ENCODE measurements around the gene TPRX2. TPM values are rescaled to one million over a fixed set of nuclear protein-coding genes. Genes with fewer than 3 reads are reported as not detected.

The TPRX2 gene
- total RNA-seq, 1 experiment from 2014 or later = not detected

DNA sequence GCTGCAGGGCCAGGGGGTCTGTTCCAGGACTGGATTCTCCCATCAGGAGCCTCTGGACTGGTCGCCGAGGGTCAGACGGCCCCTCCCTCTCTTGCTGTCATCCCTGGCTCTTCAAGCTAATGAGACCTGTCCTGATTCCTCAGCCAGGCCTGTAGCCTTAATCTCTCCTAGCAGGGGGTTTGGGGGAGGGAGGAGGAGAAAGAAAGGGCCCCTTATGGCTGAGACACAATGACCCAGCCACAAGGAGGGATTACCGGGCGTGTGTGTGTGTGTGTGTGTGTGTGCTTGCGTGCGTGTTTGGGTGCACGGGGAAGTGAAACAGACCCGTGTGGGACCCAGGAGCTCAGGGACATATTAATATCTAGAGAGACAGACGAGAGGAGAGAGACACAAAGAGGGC is 39.2 kb upstream of the TPRX2 start:
- no TSS peak for BruUV-seq (replicated peaks)
- intact Hi-C loops (cut with micrococcal nuclease) = no loop called here
- H3K9me2 ChIP-seq (replicated peaks; ENCODE audit: low read length) = no peaks in the 10 kb centered on the region
- TF ChIP-seq EZH2 (IDR thresholded peaks at IDR 0.05; ENCODE audit: low read length, unreplicated experiment) (no peak), EZH2phosphoT487 (IDR thresholded peaks at IDR 0.05; ENCODE audit: borderline replicate concordance, low read length) (no peak), CTCF (conservative IDR thresholded peaks at IDR 0.05; ENCODE audit: low read depth, low read length) (no peak)
- no peak overlapping the region for H2AFZ ChIP-seq (ENCODE audit: low read length)
- ATAC-seq = no peak
- H3K4me3 ChIP-seq (ENCODE audit: low read length) = no peak overlapping the region
- no peak overlapping the region for H3K9ac ChIP-seq (ENCODE audit: low read length)
- no peaks in the 10 kb centered on the region for H3K79me2 ChIP-seq (ENCODE audit: low read length)
- no peaks in the 10 kb centered on the region for H3K4me1 ChIP-seq (ENCODE audit: insufficient read depth, low read length)
- ChIA-PET POLR2A (ENCODE audit: unreplicated experiment) (no interaction called here), CTCF (no interaction called here)
- H4K20me1 ChIP-seq (ENCODE audit: low read length) = no peaks in the 10 kb centered on the region
- no peaks in the 10 kb centered on the region for H3K36me3 ChIP-seq (ENCODE audit: low read depth, low read length)
- H3K4me2 ChIP-seq (ENCODE audit: low read length) = no peak overlapping the region
- no peaks in the 10 kb centered on the region for H3K9me3 ChIP-seq (ENCODE audit: low read length)
- no peak for DNase-seq
- peaks cover 7% of the 10 kb centered on the region; the same call in 1 of the 2 replicates for H3K27me3 ChIP-seq (ENCODE audit: low read length)
- H3K27ac ChIP-seq (ENCODE audit: low read length) = no peak overlapping the region
- H3F3A ChIP-seq (ENCODE audit: low read length, unreplicated experiment) = no peaks in the 10 kb centered on the region

- no peaks in the 10 kb centered on the region for H3K9me2 ChIP-seq (replicated peaks; ENCODE audit: low read length)
- no peak overlapping the region for H3K27ac ChIP-seq (ENCODE audit: low read length)
- H3K4me2 ChIP-seq (ENCODE audit: low read length) = no peak overlapping the region
- intact Hi-C loops (cut with micrococcal nuclease) = no loop called here
- BruUV-seq (replicated peaks) = no TSS peak
- ChIA-PET CTCF (no interaction called here), POLR2A (ENCODE audit: unreplicated experiment) (no interaction called here)
- H3K9ac ChIP-seq (ENCODE audit: low read length) = no peak overlapping the region
- TF ChIP-seq EZH2phosphoT487 (IDR thresholded peaks at IDR 0.05; ENCODE audit: borderline replicate concordance, low read length) = no peak
- H3K4me3 ChIP-seq (ENCODE audit: low read length) = no peak overlapping the region
- no peaks in the 10 kb centered on the region for H4K20me1 ChIP-seq (ENCODE audit: low read length)
- H3K27me3 ChIP-seq (ENCODE audit: low read length) = peaks cover 7% of the 10 kb centered on the region; the same call in 1 of the 2 replicates
- H3K36me3 ChIP-seq (ENCODE audit: low read depth, low read length) = no peaks in the 10 kb centered on the region
- no peaks in the 10 kb centered on the region for H3K4me1 ChIP-seq (ENCODE audit: insufficient read depth, low read length)
- H2AFZ ChIP-seq (ENCODE audit: low read length) = no peak overlapping the region
- no peaks in the 10 kb centered on the region for H3F3A ChIP-seq (ENCODE audit: low read length, unreplicated experiment)
- ATAC-seq = no peak
- H3K9me3 ChIP-seq (ENCODE audit: low read length) = no peaks in the 10 kb centered on the region
- DNase-seq = no peak
- no peaks in the 10 kb centered on the region for H3K79me2 ChIP-seq (ENCODE audit: low read length)
These were observed 38.6 kb upstream of the TPRX2 start for GRCh38 chr19:47820410-47820809.

GRCh38 chr19:47821460-47822020 is 37.5 kb upstream of the TPRX2 start, which contains the start of gene CRX:
Gene CRX, plus strand, starts transcription at chr19:47821937. Its CDS starts 12,507 bp downstream, at chr19:47834444.
- DNase-seq = no peak
- intact Hi-C loops (cut with micrococcal nuclease) = no loop called here
- no peaks in the 10 kb centered on the region for H3K9me2 ChIP-seq (replicated peaks; ENCODE audit: low read length)
- CTCF ChIA-PET = no interaction called here
- H3K4me2 ChIP-seq (ENCODE audit: low read length) = no peak within 1 kb of the TSS
- POLR2A ChIA-PET (ENCODE audit: unreplicated experiment) = no interaction called here
- no peaks in the 10 kb centered on the region for H3K36me3 ChIP-seq (ENCODE audit: low read depth, low read length)
- no peaks in the 10 kb centered on the region for H3F3A ChIP-seq (ENCODE audit: low read length, unreplicated experiment)
- no peak for ATAC-seq
- H4K20me1 ChIP-seq (ENCODE audit: low read length) = no peaks in the 10 kb centered on the region
- no peak within 1 kb of the TSS for H3K27ac ChIP-seq (ENCODE audit: low read length)
- TF ChIP-seq CTCF (conservative IDR thresholded peaks at IDR 0.05; ENCODE audit: low read depth, low read length) (no peak), EZH2 (IDR thresholded peaks at IDR 0.05; ENCODE audit: low read length, unreplicated experiment) (no peak), EZH2phosphoT487 (IDR thresholded peaks at IDR 0.05; ENCODE audit: borderline replicate concordance, low read length) (no peak)
- BruUV-seq (replicated peaks) = no TSS peak
- no peak within 1 kb of the TSS for H2AFZ ChIP-seq (ENCODE audit: low read length)
- no peaks in the 10 kb centered on the region for H3K4me1 ChIP-seq (ENCODE audit: insufficient read depth, low read length)
- no peak within 1 kb of the TSS for H3K4me3 ChIP-seq (ENCODE audit: low read length)
- no peak within 1 kb of the TSS for H3K9ac ChIP-seq (ENCODE audit: low read length)
- peaks cover 7% of the 10 kb centered on the region; the same call in 1 of the 2 replicates for H3K27me3 ChIP-seq (ENCODE audit: low read length)
- H3K79me2 ChIP-seq (ENCODE audit: low read length) = no peaks in the 10 kb centered on the region
- no peaks in the 10 kb centered on the region for H3K9me3 ChIP-seq (ENCODE audit: low read length)

Data from PC-3 (cell line).